B cell (primary cell): ENCODE measurements around the gene GLTP. TPM values are rescaled to one million over a fixed set of nuclear protein-coding genes. Genes with fewer than 3 reads are reported as not detected.

ENCODE experiments used
- ATAC-seq: fragments of 200-7000 bp; cut with Tn5 transposase; one replicate; pipeline ENCODE4 v1.10.0; 2021; ENCODE audit warnings: low read depth, mild to moderate bottlenecking, moderate number of reproducible peaks, moderate library complexity
- CTCF ChIA-PET: fragments of 350-600 bp; sonication (Branson Sonifier 250); formaldehyde crosslinking; loops from one replicate; lab custom pipeline; 2021; ENCODE audit warnings: antibody characterized with exemption, inconsistent platforms; lab: Charles Lee
- POLR2A ChIA-PET: fragments of 350-600 bp; sonication (Branson Sonifier 250); formaldehyde crosslinking; loops from one replicate; lab custom pipeline; 2021; ENCODE audit warnings: antibody characterized with exemption; lab: Charles Lee
- DNase-seq: peaks from one replicate; pipeline ENCODE4 v3.0.0; 2013
- H2AFZ ChIP-seq: 2 replicates; pipeline ENCODE4 v1.6.1; 2012; ENCODE audit warnings: mild to moderate bottlenecking, low read depth, low read length; ENCODE audit not compliant: insufficient read depth, poor library complexity, severe bottlenecking
- H3K27ac ChIP-seq, 2 donors: 1 replicate in 1 of 2; 2 replicates in 1 of 2; pipeline ENCODE4 v1.5.1; 2012 to 2013; ENCODE audit warnings: low read length in 2 of 2, mild to moderate bottlenecking in 2 of 2, moderate library complexity in 1 of 2
- H3K27me3 ChIP-seq, 4 experiments: fragments of 200-600 bp in 1 of 4; sonication (generic) in 1 of 4; replicated peaks in 1 of 4; 1 replicate in 2 of 4; 2 replicates in 2 of 4; pipeline versions ENCODE4 v1.6.1 to v1.7.0; 2013 to 2016; ENCODE audit warnings: low read length in 3 of 4, mild to moderate bottlenecking in 2 of 4, mixed read lengths in 1 of 4, moderate library complexity in 1 of 4; ENCODE audit not compliant: insufficient read depth in 4 of 4, control insufficient read depth in 3 of 4; ENCODE audit errors: control extremely low read depth in 1 of 4
- H3K36me3 ChIP-seq, 2 experiments: replicated peaks in 1 of 2; 1 replicate in 1 of 2; 2 replicates in 1 of 2; pipeline versions ENCODE4 v1.6.1 to v1.7.1; 2013; ENCODE audit warnings: low read length in 1 of 2; ENCODE audit not compliant: insufficient read depth in 2 of 2, control insufficient read depth in 1 of 2; ENCODE audit errors: control extremely low read depth in 1 of 2, extremely low read depth in 1 of 2
- H3K4me1 ChIP-seq, 2 donors: fragments of 200-600 bp in 1 of 2; sonication (generic) in 1 of 2; 1 replicate in 1 of 2; 2 replicates in 1 of 2; pipeline versions ENCODE4 v1.5.1 to v1.6.1; 2013 to 2017; ENCODE audit warnings: low read length in 2 of 2; ENCODE audit not compliant: control insufficient read depth in 2 of 2, insufficient read depth in 2 of 2
- H3K4me2 ChIP-seq: replicated peaks from 2 replicates; pipeline ENCODE3; 2012; ENCODE audit warnings: mild to moderate bottlenecking, low read depth, low read length; ENCODE audit not compliant: poor library complexity, severe bottlenecking
- H3K4me3 ChIP-seq, 5 experiments: fragments of 200-600 bp in 1 of 5; sonication (generic) in 1 of 5; 1 replicate in 3 of 5; 2 replicates in 2 of 5; pipeline versions ENCODE4 v1.5.1 to v1.7.0; 2011 to 2016; ENCODE audit warnings: low read length in 4 of 5, mild to moderate bottlenecking in 4 of 5, low read depth in 2 of 5, control low read depth in 1 of 5, moderate library complexity in 1 of 5; ENCODE audit not compliant: insufficient read depth in 1 of 5; ENCODE audit errors: control extremely low read depth in 1 of 5, extremely low read depth in 1 of 5
- H3K79me2 ChIP-seq: fragments of 200-600 bp; sonication (generic); one replicate; pipeline ENCODE4 v1.6.0; 2016; ENCODE audit warnings: low read length; ENCODE audit not compliant: control insufficient read depth, insufficient read depth
- H3K9ac ChIP-seq: fragments of 200-600 bp; sonication (generic); 2 replicates; pipeline ENCODE4 v1.6.1; 2017; ENCODE audit warnings: mild to moderate bottlenecking, low read length, moderate library complexity
- H3K9me3 ChIP-seq, 3 donors: one replicate each; pipeline versions ENCODE4 v1.6.1 to v1.7.1; 2013; ENCODE audit warnings: low read length in 2 of 3; ENCODE audit not compliant: control insufficient read depth in 2 of 3, insufficient read depth in 1 of 3; ENCODE audit errors: control extremely low read depth in 1 of 3
- H4K20me1 ChIP-seq: 2 replicates; pipeline ENCODE4 v1.6.0; 2012; ENCODE audit warnings: mild to moderate bottlenecking, low read length; ENCODE audit not compliant: insufficient read depth, control insufficient read depth, poor library complexity, severe bottlenecking
- H3K27ac Mint-ChIP-seq: one replicate; pipeline ENCODE4 v1.8.0; 2021; ENCODE audit warnings: mixed read lengths
- H3K27me3 Mint-ChIP-seq: one replicate; pipeline ENCODE4 v1.8.0; 2021; ENCODE audit warnings: mixed read lengths
- H3K4me1 Mint-ChIP-seq: one replicate; pipeline ENCODE4 v1.8.0; 2021; ENCODE audit warnings: mixed read lengths
- H3K4me3 Mint-ChIP-seq: one replicate; pipeline ENCODE4 v1.8.0; 2021; ENCODE audit warnings: mixed read lengths
- H3K9me3 Mint-ChIP-seq: one replicate; pipeline ENCODE4 v1.8.0; 2022; ENCODE audit warnings: mixed read lengths; ENCODE audit not compliant: insufficient read depth
- EZH2 ChIP-seq: IDR thresholded peaks from 2 replicates; pipeline ENCODE4 v1.6.1; 2012; ENCODE audit warnings: borderline replicate concordance, low read depth, mild to moderate bottlenecking, moderate library complexity, low read length; ENCODE audit not compliant: insufficient read depth, poor library complexity, severe bottlenecking
- WGBS: methylation state at CpG from one replicate; pipeline ENCODE4 v1.1.5; 2013; ENCODE audit warnings: missing lambda C conversion rate; ENCODE audit not compliant: insufficient coverage; 5-methylcytosine and 5-hydroxymethylcytosine counted together
- intact Hi-C: fragments of 100-400 bp; cut with micrococcal nuclease; formaldehyde crosslinking; loops from one replicate; pipeline ENCODE4 v1.10.0; 2022
- polyA plus RNA-seq: library from polyadenylated mRNA; depleted of rRNA; stranded (reverse); fragments of >200 nt; gene quantifications from 2 replicates; pipeline ENCODE4 v1.2.3, GENCODE V29; 2012
- total RNA-seq, 2 donors: library from RNA; stranded (reverse); fragments of 120-200 nt in 1 of 2; gene quantifications; 1 replicate in 1 of 2; 2 replicates in 1 of 2; pipeline versions ENCODE4 v1.2.3 to v1.2.4, GENCODE V29; 2013 to 2022
- TF ChIP-seq, protein P1 (sequence below): fragments of 200-600 bp; IDR thresholded peaks from one replicate; pipeline ENCODE4 v1.8.0; 2022; ENCODE audit warnings: antibody characterized with exemption, mild to moderate bottlenecking

Gene GLTP
- total and polyA plus RNA-seq, 2 donors (not counting 1 experiment from before 2014, with no cell fraction given), result 18.7 to 24.9 TPM

DNA sequence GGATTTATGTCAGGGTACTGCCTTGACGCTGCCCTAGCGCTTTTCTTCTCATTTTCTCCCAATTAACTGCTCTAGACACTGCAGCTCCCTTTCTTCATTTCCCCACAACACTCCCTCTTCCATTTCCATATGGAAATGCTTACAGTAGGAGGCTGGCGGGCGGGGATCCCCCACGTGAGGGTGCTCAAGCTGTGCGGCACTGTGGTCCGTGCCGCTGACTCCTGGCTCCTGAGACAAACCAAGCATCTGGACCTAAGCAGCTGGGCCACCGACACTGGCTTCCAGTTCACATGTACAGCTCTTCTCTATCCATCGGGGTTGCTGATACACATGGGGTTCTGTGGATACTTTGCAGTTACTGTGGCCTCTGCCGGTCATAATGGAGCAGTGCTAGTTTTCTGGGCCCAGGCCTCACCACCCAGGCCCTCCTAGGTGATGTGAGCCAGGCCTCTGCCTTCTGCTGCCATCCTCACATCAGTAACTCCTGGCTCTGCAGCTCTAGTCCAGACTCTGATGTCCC is 40.0 kb upstream of the GLTP start:
- H3K4me3 ChIP-seq, result no peak overlapping the region
- no peaks in the 10 kb centered on the region for H3K27me3 ChIP-seq
- Mint-ChIP-seq H3K27ac (no peak overlapping the region), H3K4me1 (peaks cover 12% of the 10 kb centered on the region), H3K27me3 (no peaks in the 10 kb centered on the region), H3K4me3 (no peak overlapping the region), H3K9me3 (no peaks in the 10 kb centered on the region)
- no peaks in the 10 kb centered on the region for H4K20me1 ChIP-seq
- H3K9me3 ChIP-seq, result no peaks in the 10 kb centered on the region
- H3K79me2 ChIP-seq, result no peaks in the 10 kb centered on the region
- H2AFZ ChIP-seq, result no peak overlapping the region
- ChIA-PET CTCF (no interaction called here), POLR2A (interaction anchor here (0.6 kb wide), 1 partner anchor 27 kb away, joined by 3 read pairs; no protein-coding TSS in a partner anchor)
- H3K4me1 ChIP-seq, result peaks cover 0 to 8% of the 10 kb centered on the region in 2 donors
- no peak overlapping the region for H3K4me2 ChIP-seq
- H3K27ac ChIP-seq, result no peak overlapping the region
- WGBS, result 100% methylated on average over 9 of the region's 11 CpGs
- TF ChIP-seq, protein P1, sequence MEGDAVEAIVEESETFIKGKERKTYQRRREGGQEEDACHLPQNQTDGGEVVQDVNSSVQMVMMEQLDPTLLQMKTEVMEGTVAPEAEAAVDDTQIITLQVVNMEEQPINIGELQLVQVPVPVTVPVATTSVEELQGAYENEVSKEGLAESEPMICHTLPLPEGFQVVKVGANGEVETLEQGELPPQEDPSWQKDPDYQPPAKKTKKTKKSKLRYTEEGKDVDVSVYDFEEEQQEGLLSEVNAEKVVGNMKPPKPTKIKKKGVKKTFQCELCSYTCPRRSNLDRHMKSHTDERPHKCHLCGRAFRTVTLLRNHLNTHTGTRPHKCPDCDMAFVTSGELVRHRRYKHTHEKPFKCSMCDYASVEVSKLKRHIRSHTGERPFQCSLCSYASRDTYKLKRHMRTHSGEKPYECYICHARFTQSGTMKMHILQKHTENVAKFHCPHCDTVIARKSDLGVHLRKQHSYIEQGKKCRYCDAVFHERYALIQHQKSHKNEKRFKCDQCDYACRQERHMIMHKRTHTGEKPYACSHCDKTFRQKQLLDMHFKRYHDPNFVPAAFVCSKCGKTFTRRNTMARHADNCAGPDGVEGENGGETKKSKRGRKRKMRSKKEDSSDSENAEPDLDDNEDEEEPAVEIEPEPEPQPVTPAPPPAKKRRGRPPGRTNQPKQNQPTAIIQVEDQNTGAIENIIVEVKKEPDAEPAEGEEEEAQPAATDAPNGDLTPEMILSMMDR, result no peak
- no peak for TF ChIP-seq EZH2
- ATAC-seq (no peak), DNase-seq (no peak)
- H3K9ac ChIP-seq, result no peak overlapping the region
- peaks cover under 1 to 51% of the 10 kb centered on the region in 2 experiments for H3K36me3 ChIP-seq
- intact Hi-C loops, result no loop called here

DNA sequence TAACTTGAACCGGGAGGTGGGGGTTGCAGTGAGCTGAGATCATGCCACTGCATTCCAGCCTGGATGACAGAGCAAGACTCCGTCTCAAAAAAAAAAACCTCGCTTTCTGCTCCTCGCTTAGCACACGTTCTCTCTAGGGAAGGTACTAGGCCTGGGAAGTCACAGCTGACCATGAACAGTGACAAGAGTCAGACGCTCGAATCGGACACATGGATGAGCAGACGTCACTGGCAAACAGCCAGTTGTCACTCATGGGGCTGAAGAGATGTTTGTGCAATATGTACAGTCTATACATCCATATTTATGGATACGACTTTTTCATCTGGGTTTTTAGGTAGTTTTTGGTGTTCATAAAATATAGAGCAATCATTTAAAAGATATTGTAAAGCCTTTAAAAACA is 39.1 kb upstream of the GLTP start:
- intact Hi-C loops, result no loop called here
- H3K9me3 Mint-ChIP-seq, result no peaks in the 10 kb centered on the region
- peaks cover 8% of the 10 kb centered on the region for H3K4me1 Mint-ChIP-seq
- H3K27me3 Mint-ChIP-seq, result no peaks in the 10 kb centered on the region
- 97% methylated on average over 5 of the region's 10 CpGs for WGBS
- ATAC-seq (no peak), DNase-seq (no peak)
- Histone ChIP-seq H3K27me3 (no peaks in the 10 kb centered on the region), H3K27ac (no peak overlapping the region), H2AFZ (no peak overlapping the region), H3K4me3 (no peak overlapping the region), H4K20me1 (no peaks in the 10 kb centered on the region), H3K4me2 (no peak overlapping the region), H3K4me1 (peaks cover 0 to 8% of the 10 kb centered on the region in 2 donors), H3K79me2 (no peaks in the 10 kb centered on the region), H3K9me3 (no peaks in the 10 kb centered on the region), H3K36me3 (peaks cover 2 to 60% of the 10 kb centered on the region in 2 experiments), H3K9ac (no peak overlapping the region)
- ChIA-PET POLR2A (interaction anchor here (0.6 kb wide), 1 partner anchor 28 kb away, joined by 3 read pairs; no protein-coding TSS in a partner anchor), CTCF (no interaction called here)
- TF ChIP-seq, protein P1, result no peak
- no peak for TF ChIP-seq EZH2
- no peak overlapping the region for H3K27ac Mint-ChIP-seq
- no peak overlapping the region for H3K4me3 Mint-ChIP-seq
